Esophagus squamous epithelium (tissue), 4 donors: ENCODE measurements around the gene G0S2.
A peak's percentile ranks its signal among the peaks of the same experiment; 100 is the strongest.

Experiments
- POLR2A ChIP-seq, 4 donors: fragments of 450-650 bp; IDR thresholded peaks; one replicate each; pipeline ENCODE4 v1.6.1; 2017; ENCODE audit warnings: antibody characterized with exemption in 4 of 4, mild to moderate bottlenecking in 4 of 4, moderate library complexity in 3 of 4
- TF ChIP-seq, protein P1 (sequence below), 6 experiments: fragments of 450-650 bp in 4 of 6; fragments of 200-600 bp in 2 of 6; sonication (generic) in 2 of 6; IDR thresholded peaks; one replicate each; pipeline ENCODE4 v1.5.1; 2016 to 2019; ENCODE audit warnings: antibody characterized with exemption in 6 of 6, mild to moderate bottlenecking in 4 of 6, moderate library complexity in 4 of 6

DNA sequence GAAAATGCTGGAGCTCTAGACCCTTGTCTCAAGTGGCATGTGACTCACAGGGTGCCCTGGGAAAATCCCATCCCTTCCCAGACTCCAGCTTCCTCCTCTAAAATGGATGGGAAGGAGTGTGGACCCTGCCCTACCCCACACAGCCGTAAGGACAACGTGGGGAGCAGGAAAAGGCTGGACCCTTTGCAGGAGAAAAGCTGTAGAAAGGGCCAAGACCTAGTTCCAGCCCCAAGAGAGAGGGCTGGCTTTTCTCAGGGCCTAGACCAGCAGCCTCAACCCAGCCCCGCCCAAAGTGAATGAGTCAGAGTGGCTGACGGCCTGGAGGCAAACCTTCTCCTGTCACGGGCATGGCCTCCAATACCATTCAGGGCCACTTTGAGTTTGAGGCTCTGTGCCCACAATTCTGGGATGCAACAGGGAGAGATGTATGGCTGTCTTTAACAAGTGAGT is 24.0 kb upstream of the G0S2 start:
- TF ChIP-seq, protein P1, sequence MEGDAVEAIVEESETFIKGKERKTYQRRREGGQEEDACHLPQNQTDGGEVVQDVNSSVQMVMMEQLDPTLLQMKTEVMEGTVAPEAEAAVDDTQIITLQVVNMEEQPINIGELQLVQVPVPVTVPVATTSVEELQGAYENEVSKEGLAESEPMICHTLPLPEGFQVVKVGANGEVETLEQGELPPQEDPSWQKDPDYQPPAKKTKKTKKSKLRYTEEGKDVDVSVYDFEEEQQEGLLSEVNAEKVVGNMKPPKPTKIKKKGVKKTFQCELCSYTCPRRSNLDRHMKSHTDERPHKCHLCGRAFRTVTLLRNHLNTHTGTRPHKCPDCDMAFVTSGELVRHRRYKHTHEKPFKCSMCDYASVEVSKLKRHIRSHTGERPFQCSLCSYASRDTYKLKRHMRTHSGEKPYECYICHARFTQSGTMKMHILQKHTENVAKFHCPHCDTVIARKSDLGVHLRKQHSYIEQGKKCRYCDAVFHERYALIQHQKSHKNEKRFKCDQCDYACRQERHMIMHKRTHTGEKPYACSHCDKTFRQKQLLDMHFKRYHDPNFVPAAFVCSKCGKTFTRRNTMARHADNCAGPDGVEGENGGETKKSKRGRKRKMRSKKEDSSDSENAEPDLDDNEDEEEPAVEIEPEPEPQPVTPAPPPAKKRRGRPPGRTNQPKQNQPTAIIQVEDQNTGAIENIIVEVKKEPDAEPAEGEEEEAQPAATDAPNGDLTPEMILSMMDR (IDR thresholded peaks at IDR 0.05), result no peak
- TF ChIP-seq POLR2A (IDR thresholded peaks at IDR 0.05), result peak in 1 of 4 donors; percentile 35
